ENCODE data around the gene CDH23. TPM values are rescaled to one million over a fixed set of nuclear protein-coding genes. Genes with fewer than 3 reads are reported as not detected.
A peak's percentile ranks its signal among the peaks of the same experiment; 100 is the strongest.

CDH23 gene
- polyA plus RNA-seq, 1 donor: 4.2 TPM

DNA sequence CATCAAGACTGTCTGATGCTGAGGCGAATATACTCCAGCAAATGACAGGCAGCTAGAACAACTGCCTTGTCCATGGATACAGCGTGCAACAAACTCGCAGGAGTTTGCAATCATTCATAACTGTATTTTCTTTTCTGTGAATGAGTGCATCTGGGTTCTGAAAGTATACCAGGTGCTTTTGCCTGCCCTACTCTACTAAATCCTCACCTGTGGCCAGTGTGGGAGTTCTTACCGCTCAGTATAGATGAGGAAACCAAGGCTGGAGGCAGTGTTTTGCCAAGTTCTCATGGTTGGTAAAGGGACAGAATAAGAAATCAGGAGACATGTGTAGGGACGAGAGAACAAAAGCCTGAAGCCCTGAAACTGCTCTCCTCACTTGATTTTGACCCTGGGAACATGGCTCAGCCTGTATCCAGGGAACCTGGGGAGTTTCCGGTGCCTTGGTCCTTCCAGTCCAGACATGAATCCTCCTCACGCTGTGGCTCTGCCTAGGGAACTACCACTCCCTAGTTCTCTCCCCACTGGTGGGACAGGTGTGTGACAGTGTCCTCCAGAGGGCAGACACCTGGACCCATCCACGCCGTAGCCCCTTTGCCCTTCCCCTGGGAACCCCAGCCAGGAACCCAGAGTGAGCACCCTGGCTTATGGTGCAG is 142.0 kb downstream of the CDH23 start:
- DNase-seq: no peak

DNA sequence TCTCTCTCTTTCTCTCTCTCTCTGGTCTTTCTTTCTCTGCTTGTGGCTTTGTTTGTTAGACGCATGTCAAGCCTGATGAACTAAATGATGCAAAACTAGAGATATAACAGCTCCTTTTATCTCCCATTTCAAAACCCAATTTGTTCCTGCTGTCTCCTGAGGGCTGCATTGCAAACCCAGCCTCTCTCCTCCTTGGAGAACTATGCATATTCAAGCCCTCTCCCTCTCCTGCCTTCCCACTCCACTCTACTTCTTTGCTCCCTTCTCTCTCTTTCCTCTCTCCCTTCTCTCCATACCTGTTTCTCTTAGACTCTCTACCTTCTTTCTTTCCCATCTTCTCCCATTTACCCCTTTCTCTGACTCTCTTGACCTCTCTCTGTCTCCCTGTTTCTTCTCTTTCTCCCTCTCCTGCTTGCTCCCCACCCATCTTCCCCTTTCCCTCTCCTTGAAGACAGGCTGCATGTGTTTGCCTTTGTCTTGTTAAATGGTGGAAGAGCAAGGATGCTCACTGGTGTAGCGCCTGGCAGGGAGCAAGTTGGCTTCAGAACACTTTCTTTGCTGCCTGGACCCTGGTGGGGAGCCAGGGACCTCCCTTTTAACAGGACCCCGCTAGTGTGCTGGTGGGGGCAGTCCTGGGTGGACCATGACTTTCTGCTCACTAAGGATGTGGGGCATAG is 142.9 kb downstream of the CDH23 start:
- DNase-seq: no peak

DNA sequence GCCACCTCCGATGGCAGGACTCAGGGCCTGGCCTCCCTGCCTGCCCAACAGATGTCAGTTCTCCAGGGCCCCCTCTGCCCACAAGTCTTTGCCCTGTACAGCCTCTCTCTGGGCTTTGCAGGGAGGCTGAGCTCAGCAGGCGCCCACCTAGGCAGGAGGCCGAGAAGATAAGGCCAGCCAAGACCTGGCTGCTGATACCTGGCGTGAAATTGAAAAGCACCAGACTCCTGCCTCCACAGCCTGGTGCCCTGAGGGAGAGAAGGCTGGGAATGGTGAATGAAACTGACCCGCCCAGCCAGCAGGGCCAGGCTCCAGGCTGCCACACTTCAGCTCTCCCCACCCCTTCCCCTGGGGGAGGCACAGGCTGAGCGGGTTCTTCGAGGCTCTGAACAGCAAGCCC is 145.8 kb downstream of the CDH23 start:
- no peak for DNase-seq

DNA sequence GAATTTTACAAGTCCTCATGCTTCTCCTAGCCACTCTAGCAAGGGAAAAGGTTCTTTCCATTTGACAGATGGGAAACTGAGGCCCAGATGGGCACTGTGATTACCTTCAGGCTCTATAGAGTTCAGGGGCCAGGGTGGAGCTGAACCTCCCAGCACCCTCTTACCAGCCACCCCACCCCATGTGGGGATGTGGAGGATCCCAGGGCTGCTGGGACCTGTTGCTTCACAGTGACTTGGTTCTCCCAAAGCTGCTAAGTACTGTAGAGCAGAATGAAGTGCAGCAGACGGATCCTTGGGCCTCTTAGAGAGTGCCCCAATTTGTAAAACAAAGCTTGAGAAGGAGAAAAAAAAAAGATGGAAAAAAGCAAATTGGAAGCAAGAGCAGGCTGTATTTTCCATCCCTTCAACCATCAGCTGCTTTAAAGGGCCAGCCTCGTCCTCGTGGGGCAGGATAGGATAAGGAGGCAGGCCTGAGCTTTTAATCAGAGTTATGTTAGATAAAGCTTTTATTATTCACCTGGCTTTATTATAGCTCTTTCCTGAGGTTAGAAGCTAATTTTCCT is 147.0 kb downstream of the CDH23 start:
- no peak for DNase-seq

DNA sequence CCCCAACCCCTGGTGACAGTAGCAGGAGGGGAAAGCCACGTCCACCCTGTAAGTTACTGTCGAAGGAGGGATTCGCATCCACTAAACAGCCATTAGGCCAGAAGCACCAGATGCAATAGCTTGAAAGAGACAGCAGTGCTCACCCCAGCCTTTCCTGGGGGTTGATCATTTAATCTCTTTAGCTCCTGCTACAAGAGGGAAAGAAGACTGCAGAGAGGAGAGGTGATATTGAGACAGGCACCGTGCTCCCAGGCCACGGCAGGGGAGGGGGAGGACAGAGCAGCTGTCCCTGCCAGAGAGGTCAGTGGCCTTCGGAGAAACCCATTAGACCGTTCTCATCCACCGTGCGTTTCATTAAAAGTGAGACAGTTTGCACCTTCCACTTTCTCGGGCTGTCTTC is 148.3 kb downstream of the CDH23 start:
- no peak for DNase-seq

DNA sequence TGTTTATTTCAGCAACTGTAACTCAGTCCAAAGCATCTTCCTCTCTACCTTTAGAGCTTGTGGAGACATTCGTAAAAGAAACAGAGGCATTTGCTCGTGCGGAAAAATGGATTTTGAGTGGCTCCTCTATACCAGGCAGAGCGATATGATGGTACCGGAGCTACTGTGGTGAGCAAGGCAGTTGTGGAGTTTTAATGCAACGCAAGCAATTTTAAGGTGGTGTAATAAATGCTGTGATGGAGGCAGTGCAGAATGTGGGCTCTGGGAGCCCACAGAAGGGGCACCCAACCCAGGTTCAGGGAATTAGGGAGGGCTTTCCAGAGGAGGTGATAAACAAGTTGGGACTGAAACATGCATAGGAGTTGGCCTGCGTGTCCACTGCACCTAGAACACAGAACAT is 149.5 kb downstream of the CDH23 start:
- DNase-seq: no peak

DNA sequence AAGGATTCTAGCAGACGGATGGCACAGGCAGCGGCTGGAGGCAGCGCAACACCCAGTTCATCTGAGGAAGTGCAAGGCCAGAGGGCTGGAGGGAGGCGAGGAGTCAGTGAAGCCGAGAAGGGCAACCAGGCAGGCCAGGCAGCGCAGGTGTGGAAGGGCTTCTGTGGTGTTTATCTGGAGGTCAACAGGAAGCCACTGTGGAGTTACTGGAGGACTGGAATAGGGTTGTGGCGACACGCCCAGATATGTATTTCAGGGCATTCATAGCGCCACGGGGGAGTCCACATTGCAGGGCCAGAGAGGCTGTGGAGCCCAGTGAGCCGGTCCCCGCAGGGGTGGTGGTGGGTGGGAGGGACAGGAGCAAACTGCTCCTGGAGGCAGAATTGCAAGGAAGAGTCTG is 150.6 kb downstream of the CDH23 start:
- DNase-seq: peak; percentile 47

DNA sequence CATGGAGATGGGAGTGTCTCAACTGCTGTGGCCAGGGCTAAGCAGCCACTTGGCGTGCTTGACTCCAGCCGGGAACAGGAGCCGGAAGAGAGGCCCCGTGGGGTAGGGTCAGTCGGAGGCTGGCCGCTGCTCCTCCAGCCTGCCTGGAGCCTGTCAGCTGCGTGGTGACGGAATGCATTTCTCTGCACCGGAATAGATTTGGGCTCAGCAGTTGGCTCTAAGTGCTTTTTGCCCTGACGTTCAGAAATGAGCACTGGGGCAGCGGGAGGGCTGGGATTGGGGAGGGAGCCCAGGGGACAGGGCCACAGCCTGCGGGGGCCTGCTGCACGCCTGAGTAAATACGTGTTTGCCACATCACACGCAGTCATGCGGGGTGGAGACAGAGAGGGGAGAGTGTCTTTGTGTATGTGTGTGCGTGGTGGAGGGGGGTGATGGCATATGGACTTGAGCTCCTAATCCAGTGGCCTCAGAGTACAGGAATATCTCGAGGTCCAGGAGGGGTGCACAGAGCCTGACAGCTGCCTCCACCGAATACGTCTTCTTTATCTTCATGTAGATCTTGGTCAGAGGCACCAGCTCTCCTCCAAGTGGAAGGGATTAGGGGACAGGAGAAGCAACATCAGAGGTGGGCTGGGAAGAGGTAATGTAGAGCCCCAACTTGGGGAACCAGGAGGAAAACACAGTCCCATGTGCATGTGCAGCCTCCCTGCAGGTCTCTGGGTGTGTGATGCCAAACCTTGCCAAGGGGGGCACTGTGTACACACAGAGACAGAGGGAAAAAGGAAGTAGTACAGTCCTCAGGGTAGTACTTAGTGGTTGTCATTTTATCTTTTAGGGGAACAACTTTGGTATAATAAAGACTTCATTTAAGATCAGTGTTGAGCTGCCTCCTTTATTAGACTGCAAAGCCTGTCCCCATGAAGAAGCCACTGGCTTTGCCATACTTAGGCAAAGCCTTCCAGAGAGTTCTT is 151.4 kb downstream of the CDH23 start:
- peak; percentile 80 for DNase-seq

DNA sequence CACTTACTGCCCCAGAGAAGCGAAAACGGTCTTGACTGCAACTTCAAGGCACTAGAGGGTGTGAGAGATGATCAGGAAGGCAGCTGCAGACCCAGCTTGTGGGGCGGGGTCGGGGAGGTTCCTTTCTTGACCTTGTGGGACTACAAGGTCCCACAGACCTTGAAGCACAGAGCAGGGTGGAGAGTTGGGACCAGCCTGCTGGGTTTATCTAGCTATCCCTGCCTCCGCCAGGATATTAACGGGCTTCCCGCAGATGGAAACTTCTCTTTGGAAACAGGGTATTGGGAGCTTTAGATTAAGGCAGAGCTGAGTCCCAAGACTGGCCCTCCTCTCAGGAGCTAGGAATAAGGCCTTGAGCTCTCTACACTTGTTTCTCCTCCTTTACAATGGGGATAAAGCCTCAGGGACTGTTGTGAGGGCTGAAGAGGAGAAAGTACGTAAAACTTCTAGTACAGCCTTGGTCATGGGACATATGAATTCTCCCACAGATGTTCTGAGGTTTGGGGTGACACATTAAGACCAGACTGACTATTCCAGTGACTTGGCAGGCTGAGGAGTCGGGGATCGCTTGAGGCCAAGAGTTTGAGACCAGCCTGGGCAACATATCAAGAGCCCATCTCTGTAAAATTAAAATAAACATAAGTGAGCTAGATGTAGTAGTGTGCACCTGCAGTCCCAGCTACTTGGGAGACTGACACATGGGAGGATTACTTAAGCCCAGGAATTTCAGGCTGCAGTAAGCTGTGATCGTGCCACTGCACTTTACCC is 153.2 kb downstream of the CDH23 start:
- DNase-seq: no peak

DNA sequence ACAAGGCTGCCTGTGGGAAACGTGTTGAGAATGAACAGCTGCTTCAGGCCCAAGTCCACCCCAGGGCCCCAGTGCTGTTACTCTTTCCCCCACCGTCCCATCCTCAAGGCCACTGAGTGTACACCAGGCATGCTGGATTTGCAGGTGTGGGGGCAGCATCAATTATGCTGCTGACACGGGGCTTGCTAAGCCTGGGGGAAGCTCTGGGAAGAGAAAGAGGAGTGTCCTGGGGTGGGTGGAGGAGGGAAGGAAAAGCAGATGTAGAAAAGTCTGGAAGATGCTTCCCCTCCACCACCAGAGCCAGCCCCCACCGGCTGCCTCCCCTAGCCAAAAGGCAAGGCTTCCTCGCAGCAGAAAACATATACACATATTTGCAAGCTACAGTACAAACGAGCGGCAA is 153.9 kb downstream of the CDH23 start:
- DNase-seq: peak; percentile 39

DNA sequence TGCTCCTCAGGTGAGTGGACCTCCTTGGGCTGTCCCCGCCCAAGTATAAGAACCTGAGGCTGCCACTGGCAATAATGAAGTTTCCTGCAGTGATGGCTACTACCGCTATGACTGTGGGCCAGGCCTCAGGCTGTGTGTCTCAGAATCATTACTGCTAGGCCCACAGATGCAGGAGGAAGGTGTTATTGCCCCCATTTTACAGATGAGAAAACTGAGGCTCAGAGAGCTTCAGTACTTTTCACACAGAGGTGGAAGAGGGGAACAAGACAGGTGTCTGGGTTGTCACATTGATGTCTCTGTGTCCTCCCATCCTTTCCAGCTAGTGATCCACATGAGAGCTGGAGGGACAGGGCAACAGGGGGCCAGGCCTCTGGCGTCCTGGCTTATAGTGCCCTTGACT is 155.2 kb downstream of the CDH23 start:
- no peak for DNase-seq

DNA sequence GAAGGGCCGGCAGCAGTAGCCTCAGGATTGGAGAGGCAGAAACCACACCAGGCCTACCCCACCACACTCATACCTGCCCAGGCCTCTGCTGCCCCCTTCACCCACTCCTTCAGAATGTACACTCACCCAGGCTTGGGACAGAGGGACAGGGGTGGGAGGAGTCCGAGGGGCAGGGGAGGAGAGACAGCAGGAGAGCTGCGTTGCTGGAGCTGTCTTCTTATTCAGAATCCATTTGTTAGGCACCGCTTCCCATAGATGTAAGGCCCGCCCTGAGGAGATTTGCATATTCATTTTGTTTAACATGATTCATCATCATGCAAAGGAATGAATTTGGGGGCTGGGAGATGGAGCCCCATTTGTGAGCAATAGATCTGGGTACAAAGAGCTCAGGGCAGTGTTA is 156.7 kb downstream of the CDH23 start:
- no peak for DNase-seq

DNA sequence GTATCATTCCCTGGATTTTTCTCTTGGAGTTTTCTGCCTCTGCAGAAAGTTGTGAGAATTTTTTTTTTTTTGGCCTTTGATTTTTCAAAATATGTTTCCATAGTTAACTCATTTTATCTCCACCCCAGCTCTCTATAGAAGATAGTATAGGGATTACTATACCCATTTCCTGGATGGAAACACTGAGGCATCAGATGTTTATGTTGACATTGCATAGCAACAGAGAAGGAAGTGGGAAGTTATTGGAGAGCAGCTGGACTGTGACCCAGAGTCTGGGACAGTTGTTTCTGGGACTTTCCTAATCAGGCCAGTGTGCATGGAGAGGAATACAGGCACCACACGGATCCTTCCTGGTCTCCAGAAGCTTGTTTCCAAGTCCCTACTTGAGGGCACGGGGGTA is 158.0 kb downstream of the CDH23 start:
- no peak for DNase-seq

DNA sequence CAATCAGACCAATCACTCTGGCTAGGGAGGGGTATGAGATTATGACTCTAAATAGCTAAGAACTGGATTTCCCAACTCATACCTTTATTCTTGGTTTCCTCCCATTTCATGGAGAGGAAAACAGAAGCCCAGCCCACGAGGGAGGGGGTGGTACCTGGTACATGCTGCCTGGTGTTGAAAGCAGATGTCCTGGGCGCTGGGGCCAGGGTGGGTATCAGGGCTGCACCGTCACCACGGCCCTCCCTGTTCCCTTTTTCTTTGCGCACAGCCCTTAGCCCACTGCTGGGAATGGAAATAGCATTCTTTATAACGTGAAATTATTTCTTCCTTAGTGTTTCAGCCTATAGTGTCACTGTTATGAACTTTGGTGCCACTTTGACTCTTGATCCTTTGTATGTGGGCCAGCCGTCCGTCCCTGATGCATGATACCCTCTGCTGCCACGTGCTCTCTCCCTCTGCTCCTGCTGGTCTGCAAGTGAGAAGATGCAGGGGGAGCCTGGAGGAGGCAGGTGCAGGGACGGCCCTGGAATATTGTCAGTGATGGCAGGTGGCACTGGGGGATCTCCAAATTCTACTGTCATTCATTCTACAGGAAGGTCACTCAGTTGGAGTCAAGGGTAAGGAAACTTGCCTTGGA is 158.5 kb downstream of the CDH23 start:
- no peak for DNase-seq

DNA sequence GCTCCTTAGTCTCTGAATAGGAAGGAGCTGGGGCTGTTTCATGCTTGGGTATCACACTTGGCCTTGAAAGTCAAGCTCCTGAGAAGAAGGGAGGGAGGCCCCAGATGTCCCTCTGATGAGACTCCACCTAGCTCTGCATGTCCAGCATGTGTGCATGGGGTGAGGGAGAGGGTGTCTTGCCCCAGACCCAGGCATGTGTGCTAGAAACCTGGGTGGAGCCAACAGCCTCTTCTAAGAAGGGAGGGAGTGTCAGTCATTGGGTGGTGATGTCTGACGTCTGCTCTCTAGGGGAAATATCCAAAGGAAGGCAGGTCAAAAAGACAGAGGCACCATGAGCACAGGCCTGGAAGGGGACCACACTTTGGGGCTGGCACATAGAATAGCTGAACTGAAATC is 159.0 kb downstream of the CDH23 start:
- DNase-seq: no peak

DNA sequence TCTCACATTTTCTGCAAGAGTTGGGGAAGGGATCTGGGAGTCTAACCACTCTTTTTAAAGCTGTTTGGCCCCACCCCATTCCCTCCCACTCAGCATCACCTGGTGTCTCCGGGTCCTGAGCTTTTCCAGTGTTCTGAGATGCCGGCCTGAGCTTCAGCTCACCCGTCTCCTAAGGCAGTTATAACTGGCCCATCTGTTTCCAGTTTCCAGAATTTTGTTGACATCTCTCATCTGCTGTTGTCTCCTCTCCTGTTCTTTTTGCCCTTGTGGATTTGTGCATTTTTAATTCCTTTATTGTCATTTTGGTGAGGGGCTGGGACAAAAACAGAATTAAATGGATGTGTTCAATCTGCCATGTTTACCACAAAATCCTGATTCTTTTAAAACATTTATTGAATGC is 162.3 kb downstream of the CDH23 start:
- DNase-seq: no peak

DNA sequence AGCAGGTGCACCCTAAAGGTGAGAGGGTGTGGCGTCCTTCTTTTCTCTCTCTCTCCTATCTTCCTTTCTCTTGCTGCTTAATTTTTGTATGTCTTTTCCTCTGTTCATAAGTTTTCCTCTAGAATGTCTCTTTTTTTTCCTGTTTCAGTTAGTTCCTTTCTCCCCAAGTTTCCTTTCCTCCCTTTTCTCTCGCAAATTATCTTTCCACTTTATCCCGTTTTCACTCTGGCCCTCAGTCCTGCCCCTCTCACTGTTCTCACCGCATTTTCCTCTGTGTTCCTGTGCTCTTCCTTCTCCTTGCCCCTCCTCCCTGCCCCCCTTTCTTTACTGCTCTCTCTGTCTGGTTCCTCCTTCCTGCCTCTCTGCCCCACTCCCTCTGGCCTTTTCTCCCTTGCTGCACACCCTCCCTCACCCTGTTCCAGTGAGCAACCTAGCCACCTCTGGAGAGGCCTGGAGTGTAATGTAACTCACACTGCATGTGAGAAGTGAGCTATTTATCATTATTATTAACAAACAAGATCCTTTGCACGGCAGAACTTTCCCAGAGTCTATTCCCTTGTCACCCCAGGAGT is 164.4 kb downstream of the CDH23 start:
- DNase-seq: no peak

DNA sequence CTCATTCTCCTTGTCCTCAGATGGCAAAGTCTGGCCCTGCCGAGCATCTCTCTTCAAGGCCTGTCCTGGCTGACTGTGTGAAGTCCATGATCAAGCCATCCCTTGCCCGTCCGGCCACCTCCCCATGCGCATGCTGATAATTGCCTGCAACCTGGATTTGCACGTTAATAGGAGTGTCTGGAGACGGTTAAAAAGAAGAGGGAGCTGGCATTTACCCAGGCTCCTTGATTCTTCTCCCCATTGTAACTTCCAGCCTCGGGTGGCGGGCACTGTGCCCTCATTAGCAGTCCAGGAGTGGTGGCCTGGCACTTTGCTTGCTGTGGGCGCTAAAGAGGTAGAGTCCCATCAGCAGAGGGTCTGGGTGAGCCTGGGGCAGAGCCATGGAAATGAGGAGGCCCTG is 165.5 kb downstream of the CDH23 start:
- DNase-seq: no peak

DNA sequence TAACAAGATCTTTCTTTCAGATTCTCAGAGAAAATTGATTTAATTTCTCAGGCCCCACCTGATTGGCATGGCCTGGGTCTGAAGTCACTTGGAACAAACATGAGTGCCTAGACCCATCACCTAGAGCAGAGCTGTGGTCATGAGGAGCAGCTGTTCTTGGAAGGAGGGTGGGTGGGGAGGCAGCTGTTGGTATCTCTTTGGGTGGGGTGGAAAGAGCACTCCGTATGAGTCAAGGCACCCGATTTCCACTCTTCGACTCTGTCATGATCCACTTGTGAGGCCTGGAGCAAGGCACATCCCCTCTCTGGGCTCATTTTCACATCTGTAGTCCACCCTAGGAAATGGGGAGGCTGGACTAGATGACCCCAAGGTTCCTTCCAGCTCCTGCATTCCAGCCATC is 166.2 kb downstream of the CDH23 start:
- no peak for DNase-seq

DNA sequence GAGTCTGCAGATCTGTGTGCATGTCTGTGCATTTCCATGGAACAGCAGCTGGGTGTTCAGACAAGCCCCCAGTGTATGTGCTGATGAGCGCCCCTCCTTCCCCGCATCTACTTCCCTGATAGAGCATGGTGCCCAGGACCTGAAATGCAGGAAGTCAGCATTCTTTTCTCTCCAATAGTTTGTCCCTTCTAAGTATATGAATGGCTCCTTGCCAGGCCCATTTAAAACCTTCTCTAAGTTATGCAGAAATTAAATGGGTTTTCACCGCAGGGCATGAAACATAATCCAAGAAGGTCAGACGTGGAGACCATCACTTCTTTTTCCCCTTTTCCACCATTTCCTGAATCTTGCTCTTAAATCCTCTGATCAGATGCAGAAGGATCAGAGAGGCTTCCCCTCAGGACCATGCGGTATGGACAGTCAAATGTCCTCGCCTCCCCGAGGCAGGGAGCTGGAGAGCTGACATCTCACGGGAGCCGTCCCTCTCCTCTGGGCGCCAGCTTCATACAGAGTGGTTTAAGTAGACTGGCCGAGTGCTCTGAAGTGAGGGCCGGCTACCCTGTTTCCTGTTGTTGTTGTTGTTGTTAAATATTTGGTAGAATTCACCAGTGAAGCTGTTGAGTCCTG is 167.6 kb downstream of the CDH23 start:
- DNase-seq: no peak

All from hindlimb muscle (tissue), 1 donor.